Endothelial cell of umbilical vein (primary cell): ENCODE results near the gene ATXN7. TPM values are rescaled to one million over a fixed set of nuclear protein-coding genes. Genes with fewer than 3 reads are reported as not detected.

Source experiments
- BruUV-seq: library from RNA; stranded (reverse); fragments of 400-500 nt; replicated peaks from 2 replicates; lab custom pipeline; 2021; lab: Mats Ljungman, UMichigan
- CTCF ChIA-PET: fragments of 300-600, 350-600 bp; sonication (Branson Sonifier 250); formaldehyde crosslinking; loops from one replicate; lab custom pipeline; 2021; ENCODE audit warnings: antibody characterized with exemption, inconsistent platforms; lab: Charles Lee
- POLR2A ChIA-PET: fragments of 300-600, 350-600 bp; sonication (Branson Sonifier 250); formaldehyde crosslinking; loops from one replicate; lab custom pipeline; 2021; ENCODE audit warnings: antibody characterized with exemption, inconsistent platforms; lab: Charles Lee
- DNase-seq: peaks from one replicate; pipeline ENCODE4 v3.0.0-alpha.2; 2011; ENCODE audit warnings: low read depth, low spot score
- FAIRE-seq: peaks from 2 replicates; lab custom pipeline; 2011; peaks lifted over from hg19 to GRCh38; lab: Jason Lieb, UNC
- H2AFZ ChIP-seq: 2 replicates; pipeline ENCODE4 v1.6.0; 2012; ENCODE audit warnings: low read depth, low read length, control low read depth, inconsistent platforms
- H3K27ac ChIP-seq: 2 replicates; pipeline ENCODE4 v1.5.1; 2011; ENCODE audit warnings: low read depth, mild to moderate bottlenecking, control low read depth, low read length, moderate library complexity; ENCODE audit not compliant: insufficient read depth
- H3K27me3 ChIP-seq, 2 experiments: 2 replicates each; pipeline versions ENCODE4 v1.6.0 to v1.6.1; 2011; ENCODE audit warnings: low read length in 2 of 2, mixed read lengths in 1 of 2; ENCODE audit not compliant: control insufficient read depth in 2 of 2, insufficient read depth in 2 of 2
- H3K36me3 ChIP-seq, 2 experiments: 2 replicates in 1 of 2; 3 replicates in 1 of 2; pipeline ENCODE4 v1.5.1; 2011; ENCODE audit warnings: low read length in 2 of 2, mild to moderate bottlenecking in 1 of 2, moderate library complexity in 1 of 2; ENCODE audit not compliant: control insufficient read depth in 2 of 2, insufficient read depth in 2 of 2; ENCODE audit errors: extremely low read depth in 1 of 2
- H3K4me1 ChIP-seq: 3 replicates; pipeline ENCODE4 v1.5.1; 2011; ENCODE audit warnings: mild to moderate bottlenecking, low read length; ENCODE audit not compliant: control insufficient read depth, insufficient read depth; ENCODE audit errors: extremely low read depth
- H3K4me2 ChIP-seq: 2 replicates; pipeline ENCODE4 v1.6.1; 2011; ENCODE audit warnings: low read length, control low read depth, mixed read lengths; ENCODE audit not compliant: insufficient read depth
- H3K4me3 ChIP-seq, 3 experiments: fragments of 200-600 bp in 1 of 3; sonication (generic), shearing (Covaris generic) in 1 of 3; replicated peaks in 1 of 3; 2 replicates each; pipeline ENCODE4 v1.5.1; 2011 to 2016; ENCODE audit warnings: control low read depth in 3 of 3, low read length in 3 of 3, mild to moderate bottlenecking in 2 of 3, inconsistent platforms in 1 of 3, low read depth in 1 of 3, moderate library complexity in 1 of 3; ENCODE audit not compliant: insufficient read depth in 1 of 3
- H3K79me2 ChIP-seq: 2 replicates; pipeline ENCODE4 v1.6.0; 2012; ENCODE audit warnings: low read length, inconsistent platforms; ENCODE audit not compliant: control insufficient read depth, insufficient read depth
- H3K9ac ChIP-seq: replicated peaks from 2 replicates; pipeline ENCODE3; 2011; ENCODE audit warnings: low read length, control low read depth; ENCODE audit not compliant: insufficient read depth; ENCODE audit errors: extremely low read depth
- H3K9me1 ChIP-seq: replicated peaks from 3 replicates; pipeline ENCODE4 v1.6.0; 2011; ENCODE audit warnings: mild to moderate bottlenecking, low read length; ENCODE audit not compliant: control insufficient read depth, insufficient read depth; ENCODE audit errors: extremely low read depth
- H3K9me3 ChIP-seq: replicated peaks from 2 replicates; pipeline ENCODE4 v1.5.1; 2012; ENCODE audit warnings: low read length, inconsistent platforms; ENCODE audit not compliant: control insufficient read depth, insufficient read depth
- H4K20me1 ChIP-seq: replicated peaks from 2 replicates; pipeline ENCODE3; 2011; ENCODE audit warnings: mild to moderate bottlenecking, low read length; ENCODE audit not compliant: control insufficient read depth, insufficient read depth; ENCODE audit errors: extremely low read depth
- CTCF ChIP-seq, 2 donors: IDR thresholded peaks; 1 replicate in 1 of 2; 2 replicates in 1 of 2; pipeline ENCODE4 v1.5.1; 2011; ENCODE audit warnings: low read length in 2 of 2, mild to moderate bottlenecking in 2 of 2, moderate library complexity in 2 of 2, control low read depth in 1 of 2, inconsistent platforms in 1 of 2, low read depth in 1 of 2; ENCODE audit not compliant: insufficient read depth in 1 of 2; ENCODE audit errors: extremely low read depth in 1 of 2
- EZH2 ChIP-seq: IDR thresholded peaks from 2 replicates; pipeline ENCODE4 v1.6.1; 2012; ENCODE audit warnings: borderline replicate concordance, low read depth, mild to moderate bottlenecking, moderate library complexity, low read length, inconsistent platforms; ENCODE audit not compliant: severe bottlenecking
- FOS ChIP-seq: IDR thresholded peaks from 2 replicates; pipeline ENCODE4 v1.6.1; 2011; ENCODE audit warnings: mild to moderate bottlenecking, low read length, moderate library complexity, borderline replicate concordance; ENCODE audit not compliant: insufficient read depth
- GATA2 ChIP-seq: IDR thresholded peaks from 2 replicates; pipeline ENCODE4 v1.7.0; 2011; ENCODE audit warnings: low read depth, mild to moderate bottlenecking, moderate library complexity, mixed read lengths, low read length; ENCODE audit not compliant: insufficient read length, insufficient read depth
- JUN ChIP-seq: IDR thresholded peaks from 2 replicates; pipeline ENCODE4 v1.6.1; 2011; ENCODE audit warnings: borderline replicate concordance, low read depth; ENCODE audit not compliant: insufficient read length, insufficient read depth
- MAX ChIP-seq: IDR thresholded peaks from 2 replicates; pipeline ENCODE4 v1.6.1; 2011; ENCODE audit not compliant: insufficient read depth, insufficient read length
- MYC ChIP-seq: IDR thresholded peaks from one replicate; pipeline ENCODE4 v1.6.1; 2011; ENCODE audit warnings: mild to moderate bottlenecking, low read depth, low read length
- POLR2A ChIP-seq: IDR thresholded peaks from 2 replicates; pipeline ENCODE4 v1.6.1; 2012; ENCODE audit warnings: low read depth, mild to moderate bottlenecking, control low read depth, low read length
- POLR2AphosphoS5 ChIP-seq: IDR thresholded peaks from 2 replicates; pipeline ENCODE4 v1.6.1; 2012; ENCODE audit warnings: low read depth, mild to moderate bottlenecking, control low read depth, low read length, moderate library complexity; ENCODE audit not compliant: insufficient read depth
- dilution Hi-C: fragments of 300-500 bp; cut with MboI; formaldehyde crosslinking; loops from one replicate; pipeline ENCODE4 v1.15.0; 2019; ENCODE audit warnings: low sequenced_read_pairs; ENCODE audit not compliant: extremely low pct_ligation_motif_present
- intact Hi-C: fragments of 100-400 bp; cut with micrococcal nuclease; formaldehyde crosslinking; loops from one replicate; pipeline ENCODE4 v1.10.0; 2022
- polyA plus RNA-seq, 4 experiments: library from polyadenylated mRNA; depleted of rRNA in 3 of 4; stranded (reverse) in 3 of 4; unstranded in 1 of 4; fragments of >200 nt; gene quantifications; 2 replicates each; pipeline versions ENCODE4 v1.2.1 to v1.2.3, GENCODE V29; 2011 to 2012; ENCODE audit warnings: missing spikeins in 1 of 4
- total RNA-seq: library from RNA; stranded (reverse); gene quantifications from 2 replicates; pipeline ENCODE4 v1.2.3, GENCODE V29; 2021

Gene ATXN7
- total and polyA plus RNA-seq, 2 donors (not counting 3 experiments of a cell fraction or from before 2014, with no cell fraction given): 21.2 to 34.7 TPM

DNA sequence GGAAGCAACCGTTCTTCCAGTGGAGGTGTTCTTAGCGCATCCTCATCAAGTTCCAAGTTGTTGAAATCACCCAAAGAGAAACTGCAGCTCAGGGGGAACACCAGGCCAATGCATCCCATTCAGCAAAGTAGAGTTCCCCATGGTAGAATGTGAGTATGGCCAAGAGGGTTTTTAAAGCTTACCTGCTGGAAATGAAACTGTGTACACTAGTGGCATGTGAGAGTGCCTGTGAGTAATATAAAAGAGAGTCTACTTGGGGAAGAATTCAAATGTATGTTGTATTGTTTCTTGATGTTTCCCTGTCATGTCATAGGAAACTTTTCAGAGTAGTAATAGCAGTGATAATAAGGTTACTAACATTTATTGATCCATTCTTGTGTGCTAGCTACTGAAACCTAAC lies 116.4 kb downstream of the ATXN7 start:
- H3K27ac ChIP-seq: no peak overlapping the region
- intact Hi-C loops: no loop called here

More for the DNA sequence above, 116.4 kb downstream of the ATXN7 start:
- FAIRE-seq: no peak
- Histone ChIP-seq H2AFZ (no peak overlapping the region), H3K9me3 (no peaks in the 10 kb centered on the region), H3K9ac (no peak overlapping the region), H3K36me3 (peaks cover 6 to 15% of the 10 kb centered on the region in 2 experiments), H3K27me3 (no peaks in the 10 kb centered on the region), H3K4me2 (no peak overlapping the region), H3K9me1 (no peaks in the 10 kb centered on the region), H3K79me2 (peaks cover 16% of the 10 kb centered on the region), H3K4me3 (no peak overlapping the region), H4K20me1 (no peaks in the 10 kb centered on the region), H3K4me1 (no peaks in the 10 kb centered on the region)
- POLR2A ChIA-PET: no interaction called here
- CTCF ChIA-PET: interaction anchor here (1.0 to 5.0 kb wide), 3 partner anchors 9 to 51 kb away, joined by 3 to 23 read pairs (median 3); no protein-coding TSS in a partner anchor
- TF ChIP-seq POLR2A (no peak), FOS (no peak), POLR2AphosphoS5 (no peak), GATA2 (no peak), MAX (no peak), MYC (no peak), EZH2 (no peak), CTCF (IDR thresholded peaks at IDR 0.05; ENCODE audit: extremely low read depth in 1 of 2, insufficient read depth in 1 of 2, low read depth in 1 of 2, low read length in 2 of 2) (no peak), JUN (no peak)
- dilution Hi-C loops: no loop called here
- no TSS peak for BruUV-seq
- no peak for DNase-seq
